ENCODE measurements around the gene AKR7A3.
"Not testable (repeated sequence)": the region's sequence is repeated elsewhere in the genome, so short reads cannot be mapped to it uniquely, and the experiment has no call there.

Gene AKR7A3

GRCh38 chr1:19317126-19317910, 28.7 kb upstream of the AKR7A3 start:
- peak in 1 of 4 experiments; percentile 49 for DNase-seq

DNA sequence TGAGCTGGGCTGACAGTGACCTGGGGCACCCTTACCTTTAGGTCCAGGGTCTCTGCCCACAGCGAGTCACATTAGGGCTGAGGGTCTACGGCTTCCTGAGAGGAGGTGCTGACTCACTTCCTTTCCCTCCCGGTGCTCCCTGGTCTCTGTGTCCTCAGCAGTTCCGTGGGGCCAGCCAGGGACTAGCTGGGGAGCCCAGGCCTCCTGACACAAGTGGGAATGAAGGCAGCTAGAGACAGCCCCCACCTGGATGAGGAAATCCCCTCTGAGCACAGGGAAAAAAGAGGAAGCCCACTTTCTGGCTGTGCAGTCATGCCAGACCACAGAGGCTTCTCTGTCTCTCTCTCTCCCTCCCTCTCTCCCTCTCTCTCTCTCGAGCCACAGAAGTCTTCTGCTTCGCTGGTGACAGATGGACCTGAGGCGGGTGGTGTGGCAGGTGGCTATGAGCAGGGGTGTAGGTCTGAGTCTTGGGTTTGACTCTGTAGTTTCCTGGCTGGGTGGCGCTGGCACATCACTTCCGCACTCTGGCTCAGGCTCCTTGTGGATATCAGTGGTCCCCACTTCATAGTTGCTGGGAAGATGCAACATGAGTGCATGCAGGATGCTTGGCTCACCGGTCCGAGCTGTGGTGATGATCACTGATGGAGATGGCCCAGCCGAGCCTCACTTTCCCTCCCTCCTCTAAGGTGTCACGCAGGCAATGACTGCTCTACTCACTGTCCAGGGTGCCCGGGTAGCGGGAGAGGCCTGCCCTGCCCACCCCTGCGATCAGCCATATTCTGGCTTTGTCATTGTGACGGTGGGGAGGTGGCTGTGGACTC, 27.0 kb upstream of the AKR7A3 start:
- DNase-seq: peak; percentile 65 to 82 (median 76)

GRCh38 chr1:19313961-19314882, 25.7 kb upstream of the AKR7A3 start:
- no peak for DNase-seq

- no peak for DNase-seq
Measured at GRCh38 chr1:19313636-19313959, 25.0 kb upstream of the AKR7A3 start.

DNA sequence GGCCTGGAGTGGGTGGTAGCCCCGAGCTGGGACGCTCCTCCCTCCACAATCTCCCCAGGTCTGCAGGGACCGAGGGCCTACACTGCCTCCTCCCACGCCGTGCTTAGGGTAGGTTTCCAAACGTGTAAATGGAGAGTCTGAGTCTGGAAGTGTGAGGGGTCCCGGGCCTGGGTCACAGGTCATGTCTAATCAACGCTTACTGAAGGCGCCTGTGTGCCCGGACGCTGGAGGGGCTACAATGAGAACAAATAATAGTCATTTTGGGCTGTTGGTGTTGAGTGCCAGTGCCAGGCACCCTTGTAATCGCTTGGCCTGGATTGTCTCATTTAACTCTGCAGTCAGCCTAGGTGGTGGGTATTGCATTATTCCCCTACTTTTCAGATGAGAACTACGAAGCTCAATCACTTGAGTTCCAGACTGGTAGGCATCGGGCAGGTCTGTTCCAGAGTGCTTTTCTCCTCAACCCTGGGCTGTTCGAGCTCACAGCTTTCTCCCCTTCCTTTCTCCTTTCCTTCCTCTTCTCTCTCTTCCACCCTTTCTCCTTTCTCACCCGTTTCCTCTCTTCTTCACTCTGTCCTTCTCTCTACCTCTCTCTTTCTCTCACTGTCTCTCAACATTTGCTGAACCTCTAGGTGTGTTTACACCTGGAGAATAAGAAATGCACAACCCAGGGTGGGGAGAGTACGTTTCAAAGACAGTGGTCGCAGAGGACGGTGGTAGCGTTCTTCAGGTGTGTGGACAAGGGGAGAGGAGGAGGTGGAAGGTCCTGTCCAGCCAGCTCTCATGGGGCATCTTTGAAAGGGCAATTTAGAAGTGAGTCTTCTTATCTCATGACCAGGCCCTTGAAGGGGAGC, 24.4 kb upstream of the AKR7A3 start:
- no peak for DNase-seq

- DNase-seq: peak; percentile 98 to 99 (median 98)
Measured at GRCh38 chr1:19311931-19312781, 23.6 kb upstream of the AKR7A3 start, which contains the start of the genes AKR7A2 and SLC66A1. Gene AKR7A2 (minus strand): TSS chr1:19312144. CDS start chr1:19312124, 20 bp downstream. Gene SLC66A1 (plus strand): TSS chr1:19312326. CDS start chr1:19317678, 5,352 bp downstream.

GRCh38 chr1:19311503-19311930, 22.9 kb upstream of the AKR7A3 start:
- no peak for DNase-seq

GRCh38 chr1:19310720-19311502, 22.3 kb upstream of the AKR7A3 start:
- no peak for DNase-seq

GRCh38 chr1:19310061-19310460, 21.5 kb upstream of the AKR7A3 start:
- no peak for DNase-seq

- peak in 1 of 4 experiments; percentile 34 for DNase-seq
Measured at GRCh38 chr1:19309123-19309813, 20.7 kb upstream of the AKR7A3 start.

DNA sequence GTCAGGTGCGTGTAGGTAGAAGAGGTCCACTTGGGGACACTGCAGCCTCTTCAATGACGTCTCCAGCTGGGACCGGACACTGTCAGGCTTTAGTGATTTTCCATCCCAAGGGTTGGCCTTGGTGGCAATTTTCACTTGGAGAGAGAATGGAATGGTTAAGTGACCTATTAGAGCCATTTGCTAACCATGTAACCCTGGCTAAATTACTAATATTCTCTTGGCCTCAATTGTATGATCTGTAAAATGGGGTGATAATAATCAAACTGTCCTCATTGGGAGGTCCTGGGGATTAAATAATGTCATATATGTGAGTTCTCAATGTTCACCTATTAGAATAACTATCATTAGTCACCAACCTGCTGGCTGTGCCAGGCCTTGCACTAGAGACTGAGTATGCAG, 19.9 kb upstream of the AKR7A3 start:
- DNase-seq: no peak

- no peak for DNase-seq
Measured at GRCh38 chr1:19307794-19308508, 19.4 kb upstream of the AKR7A3 start.

DNA sequence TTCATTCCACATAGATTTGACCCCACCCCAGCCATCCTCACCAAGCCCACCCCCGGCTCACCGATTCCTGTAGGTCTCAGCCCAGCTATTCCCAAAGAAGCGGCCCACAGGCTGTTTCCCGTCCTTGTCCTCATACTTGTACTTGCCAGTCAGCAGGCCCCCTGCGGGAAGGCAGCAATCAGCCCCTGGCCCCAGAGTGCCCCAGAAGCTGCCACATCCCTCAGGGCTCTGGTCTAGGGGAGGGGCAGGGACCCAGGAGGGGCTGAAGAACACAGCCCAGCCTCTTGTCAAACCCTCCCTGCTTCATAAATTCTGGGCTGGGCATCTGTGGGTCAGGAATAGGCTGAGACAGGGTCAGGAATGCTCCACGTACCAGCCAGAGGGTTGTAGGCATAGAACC, 18.4 kb upstream of the AKR7A3 start:
- no peak for DNase-seq

DNA sequence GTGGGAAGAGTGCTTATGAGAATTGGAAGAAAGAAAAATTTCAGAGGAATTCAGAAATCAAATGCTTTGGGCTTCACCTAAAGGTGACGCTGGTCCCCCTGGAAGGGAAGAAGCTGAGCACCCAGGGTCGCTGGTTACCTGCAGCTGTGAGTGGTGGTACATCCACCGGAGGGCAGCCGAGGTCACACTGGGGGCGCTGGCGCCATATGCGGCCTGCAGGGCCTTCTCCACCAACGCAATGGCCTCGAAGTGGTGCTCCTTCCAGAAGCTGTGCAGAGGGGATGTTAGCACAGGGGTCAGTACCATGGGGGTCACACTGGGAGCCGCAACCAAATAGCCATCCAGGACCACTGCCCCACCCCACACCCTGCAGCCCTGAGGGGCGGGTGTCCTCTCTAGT, 17.3 kb upstream of the AKR7A3 start:
- no peak for DNase-seq

DNA sequence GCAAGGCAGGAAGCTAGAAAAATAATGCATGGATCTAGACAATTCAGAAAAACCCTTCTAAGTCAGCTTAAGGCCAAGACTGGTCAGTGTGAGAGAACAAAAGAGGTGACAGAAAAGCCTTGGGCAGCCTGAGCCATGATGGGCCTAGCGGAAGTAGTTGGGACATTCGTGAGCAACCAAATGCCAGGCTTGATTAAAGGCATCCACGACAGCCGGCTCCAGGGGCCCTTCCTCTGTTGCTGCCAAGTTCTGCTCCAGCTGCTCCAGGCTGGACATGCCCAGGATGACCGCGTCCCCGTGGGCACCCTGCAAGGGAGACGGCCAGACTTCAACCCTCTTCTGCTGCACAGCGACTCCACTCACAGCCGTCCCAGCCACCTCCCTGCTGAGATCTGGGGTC, 15.5 kb upstream of the AKR7A3 start:
- not testable (repeated sequence) for DNase-seq

DNA sequence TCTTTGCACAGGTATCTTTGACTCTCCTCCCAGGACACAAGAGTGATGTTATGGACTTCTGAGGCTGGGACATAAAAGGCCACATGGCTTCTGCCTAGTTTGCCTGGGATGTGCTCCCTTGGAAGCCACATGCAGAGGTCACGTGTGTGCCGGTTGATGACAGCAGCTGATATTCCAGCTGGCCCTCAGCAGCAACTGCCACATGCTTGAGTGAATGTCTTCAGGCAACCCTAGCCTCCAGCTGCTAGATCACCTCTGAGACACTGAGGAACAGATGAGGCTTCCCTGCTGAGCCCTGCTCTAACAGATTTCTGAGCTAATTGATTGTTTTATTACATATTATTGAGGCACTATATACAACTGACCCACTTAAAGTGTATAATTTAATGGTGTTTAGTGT, 11.6 kb upstream of the AKR7A3 start:
- DNase-seq: no peak

- DNase-seq: no peak
Measured at GRCh38 chr1:19294638-19295037, 6.1 kb upstream of the AKR7A3 start.

DNA sequence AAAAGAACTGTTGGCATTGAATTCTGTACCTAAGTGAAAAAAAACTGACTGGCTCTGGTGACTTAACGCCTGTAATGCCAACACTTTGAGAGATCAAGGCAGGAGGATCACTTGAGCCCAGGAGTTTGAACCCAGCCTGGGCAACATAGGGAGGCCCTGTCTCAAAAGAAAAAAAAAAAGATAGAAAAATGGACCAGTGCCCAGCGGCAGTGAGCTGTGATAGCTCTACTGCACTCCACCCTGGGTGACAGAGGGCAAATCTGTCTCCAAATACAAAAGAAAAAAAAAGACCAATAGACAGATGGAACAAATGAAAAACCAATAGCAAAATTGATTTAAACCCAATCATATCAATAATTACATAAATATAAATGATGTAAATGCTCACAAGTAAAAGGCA, 674 bp upstream of the AKR7A3 start:
- no peak for DNase-seq
